ENCODE measurements around the gene MYL9. TPM values are rescaled to one million over a fixed set of nuclear protein-coding genes. Genes with fewer than 3 reads are reported as not detected.

Gene MYL9
- total and polyA plus RNA-seq, 7 experiments from 2014 or later: 0.29 to 2.4 (median 0.29) TPM; not detected in 4

DNA sequence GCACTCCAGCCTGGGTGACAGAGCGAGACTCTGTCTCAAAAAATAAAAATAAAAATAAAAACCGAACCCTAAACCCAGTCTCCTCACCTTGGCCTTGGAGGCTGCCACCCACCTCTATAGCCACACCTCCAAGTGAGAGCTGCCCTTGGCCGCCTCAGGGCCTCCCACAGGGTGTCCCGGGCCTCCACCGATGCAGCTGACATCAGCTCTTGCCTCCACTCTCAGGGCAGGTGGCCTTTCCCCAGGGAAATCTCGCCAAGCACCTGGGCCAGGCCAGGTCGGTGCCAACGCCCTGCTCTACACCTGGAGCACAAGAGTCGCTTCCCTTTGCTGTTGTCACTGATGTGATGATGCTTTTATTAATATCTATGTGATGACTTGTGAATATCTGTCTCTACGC, 8.9 kb upstream of the MYL9 start:
- H3K4me1 ChIP-seq (ENCODE audit: control insufficient read depth in 2 of 2, insufficient read depth in 2 of 2, low read length in 2 of 2): no peaks in the 10 kb centered on the region
- H3K4me3 ChIP-seq (ENCODE audit: low read length): no peak overlapping the region
- H3K9me3 ChIP-seq (ENCODE audit: control insufficient read depth in 2 of 3, low read length in 3 of 3): no peaks in the 10 kb centered on the region
- no peaks in the 10 kb centered on the region for H3K27me3 ChIP-seq (ENCODE audit: control insufficient read depth in 2 of 2, insufficient read depth in 2 of 2, low read length in 2 of 2)
- no peaks in the 10 kb centered on the region for H3K9me3 Mint-ChIP-seq
- H3K27ac Mint-ChIP-seq: no peak overlapping the region
- no peak overlapping the region for H3K4me3 Mint-ChIP-seq
- intact Hi-C loops (cut with micrococcal nuclease): no loop called here
- H3K36me3 ChIP-seq (ENCODE audit: control insufficient read depth in 2 of 3, insufficient read depth in 3 of 3, low read length in 3 of 3): peaks cover 0 to 11% (median 0%) of the 10 kb centered on the region in 3 experiments
- ATAC-seq (no peak), DNase-seq (no peak)
- H3K4me1 Mint-ChIP-seq: peaks cover 0 to 4% (median 0%) of the 10 kb centered on the region in 7 donors
- POLR2A ChIA-PET: interaction anchor here (0.5 kb wide), 1 partner anchor 744 kb away, joined by 3 read pairs; no protein-coding TSS in a partner anchor
- peaks cover 0 to 6% (median 2%) of the 10 kb centered on the region in 5 donors for H3K36me3 Mint-ChIP-seq
- H3K27me3 Mint-ChIP-seq: peaks cover 0 to under 1% (median 0%) of the 10 kb centered on the region in 5 donors
- H3K27ac ChIP-seq (ENCODE audit: low read depth, low read length): no peak overlapping the region
- CTCF ChIA-PET: no interaction called here

DNA sequence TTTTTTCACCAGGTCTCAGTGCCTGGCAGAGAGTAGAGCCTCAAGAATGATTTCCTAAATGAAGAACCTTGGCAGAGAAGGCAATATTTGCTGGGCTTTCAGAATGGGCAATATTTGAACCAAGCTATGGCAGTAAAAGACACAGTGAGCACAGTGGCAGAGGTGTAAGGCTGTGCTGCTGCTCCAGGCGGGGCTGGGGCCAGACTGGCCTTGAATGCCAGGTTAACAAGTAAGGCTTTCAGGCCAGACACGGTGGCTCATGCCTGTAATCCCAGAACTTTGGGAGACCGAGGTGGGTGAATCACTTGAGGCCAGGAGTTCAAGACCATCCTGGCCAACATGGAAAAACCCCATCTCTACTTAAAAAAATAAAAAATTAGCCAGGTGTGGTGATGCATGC, 8.5 kb upstream of the MYL9 start:
- Mint-ChIP-seq H3K27me3 (peaks cover 0 to 3% (median 0%) of the 10 kb centered on the region in 5 donors), H3K4me1 (peaks cover 0 to 4% (median 0%) of the 10 kb centered on the region in 7 donors), H3K27ac (no peak overlapping the region), H3K4me3 (no peak overlapping the region), H3K9me3 (no peaks in the 10 kb centered on the region), H3K36me3 (peaks cover 0 to 4% (median 0%) of the 10 kb centered on the region in 5 donors)
- ATAC-seq (no peak), DNase-seq (no peak)
- ChIA-PET CTCF (no interaction called here), POLR2A (interaction anchor here (0.5 kb wide), 1 partner anchor 743 kb away, joined by 3 read pairs; no protein-coding TSS in a partner anchor)
- Histone ChIP-seq H3K36me3 (ENCODE audit: control insufficient read depth in 2 of 3, insufficient read depth in 3 of 3, low read length in 3 of 3) (peaks cover 0 to 7% (median 0%) of the 10 kb centered on the region in 3 experiments), H3K4me3 (ENCODE audit: low read length) (no peak overlapping the region), H3K27ac (ENCODE audit: low read depth, low read length) (no peak overlapping the region), H3K9me3 (ENCODE audit: control insufficient read depth in 2 of 3, low read length in 3 of 3) (no peaks in the 10 kb centered on the region), H3K27me3 (ENCODE audit: control insufficient read depth in 2 of 2, insufficient read depth in 2 of 2, low read length in 2 of 2) (no peaks in the 10 kb centered on the region), H3K4me1 (ENCODE audit: control insufficient read depth in 2 of 2, insufficient read depth in 2 of 2, low read length in 2 of 2) (no peaks in the 10 kb centered on the region)
- intact Hi-C loops (cut with micrococcal nuclease): no loop called here

DNA sequence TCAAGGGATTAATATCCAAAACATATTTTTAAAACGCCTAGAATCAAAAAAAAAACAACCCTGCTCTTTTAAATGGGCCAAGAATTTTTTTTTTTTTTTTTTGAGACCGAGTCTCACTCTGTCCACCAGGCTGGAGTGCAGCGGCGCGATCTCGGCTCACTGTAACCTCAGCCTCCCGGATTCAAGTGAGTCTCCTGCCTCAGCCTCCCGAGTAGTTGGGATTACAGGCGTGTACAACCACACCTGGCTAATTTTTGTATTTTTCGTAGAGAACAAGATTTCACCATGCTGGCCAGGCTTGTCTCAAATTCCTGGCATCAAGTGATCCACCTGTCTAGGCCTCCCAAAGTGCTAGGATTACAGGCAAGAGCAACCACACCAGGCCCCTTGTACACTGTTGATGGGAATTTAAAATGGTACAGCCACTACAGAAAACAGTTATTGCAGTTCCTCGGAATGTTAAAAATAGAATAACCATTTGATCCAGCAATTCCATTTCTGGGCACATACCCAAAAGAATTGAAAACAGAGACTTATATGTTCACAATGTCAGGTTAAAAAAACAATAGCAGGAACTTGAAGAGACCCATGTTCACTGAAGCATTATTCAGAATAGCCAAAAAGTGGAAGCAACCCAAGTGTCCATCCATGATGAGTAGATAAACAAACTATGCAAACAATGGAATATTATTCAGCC, 3.1 kb upstream of the MYL9 start:
- Histone ChIP-seq H3K27me3 (ENCODE audit: control insufficient read depth in 2 of 2, insufficient read depth in 2 of 2, low read length in 2 of 2) (no peaks in the 10 kb centered on the region), H3K4me1 (ENCODE audit: control insufficient read depth in 2 of 2, insufficient read depth in 2 of 2, low read length in 2 of 2) (no peaks in the 10 kb centered on the region), H3K4me3 (ENCODE audit: low read length) (no peak overlapping the region), H3K27ac (ENCODE audit: low read depth, low read length) (no peak overlapping the region), H3K36me3 (ENCODE audit: control insufficient read depth in 2 of 3, insufficient read depth in 3 of 3, low read length in 3 of 3) (no peaks in the 10 kb centered on the region), H3K9me3 (ENCODE audit: control insufficient read depth in 2 of 3, low read length in 3 of 3) (no peaks in the 10 kb centered on the region)
- Mint-ChIP-seq H3K4me3 (no peak overlapping the region), H3K36me3 (no peaks in the 10 kb centered on the region), H3K27me3 (peaks cover 0 to 9% (median 0%) of the 10 kb centered on the region in 5 donors), H3K27ac (peak overlapping the region in 1 of 9 donors; percentile 48), H3K4me1 (peaks cover 0 to 3% (median 0%) of the 10 kb centered on the region in 7 donors), H3K9me3 (no peaks in the 10 kb centered on the region)
- CTCF ChIA-PET: no interaction called here
- intact Hi-C loops (cut with micrococcal nuclease): no loop called here
- POLR2A ChIA-PET: no interaction called here
- DNase-seq (no peak), ATAC-seq (no peak)

DNA sequence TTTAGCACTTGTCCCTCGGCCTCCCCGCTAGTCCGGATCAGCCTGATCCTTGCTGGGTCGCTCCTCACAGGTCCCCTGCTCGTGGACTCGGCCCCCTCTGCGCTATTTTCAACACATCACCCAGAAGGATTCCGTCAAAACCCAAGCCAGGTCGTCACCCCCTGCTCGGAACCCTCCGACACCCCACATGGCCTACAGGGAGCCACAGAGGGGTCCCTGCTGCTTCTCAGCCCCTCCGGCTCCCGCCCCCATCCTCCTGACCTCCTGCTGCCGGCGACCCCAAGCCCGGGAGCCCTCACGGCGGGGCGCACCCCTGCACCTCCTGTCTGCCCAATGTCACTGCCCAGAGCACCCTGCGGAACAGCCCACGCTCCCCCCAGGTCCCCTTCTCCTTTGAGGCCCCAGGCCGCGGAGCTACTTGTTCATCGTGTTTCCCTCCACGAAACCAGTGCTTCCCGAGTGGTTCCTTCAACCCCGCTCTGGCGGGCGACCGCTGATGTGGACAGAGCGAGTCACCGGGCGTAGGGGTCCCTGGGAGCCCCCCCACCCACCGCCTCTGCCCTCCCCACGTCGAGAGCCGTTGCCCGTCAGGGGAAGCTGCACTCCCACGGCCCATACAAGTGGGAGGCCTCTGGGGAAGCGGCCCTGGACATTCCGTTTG, 638 bp upstream of the MYL9 start:
- no peak overlapping the region for H3K27ac ChIP-seq (ENCODE audit: low read depth, low read length)
- H3K9me3 ChIP-seq (ENCODE audit: control insufficient read depth in 2 of 3, low read length in 3 of 3): no peaks in the 10 kb centered on the region
- Mint-ChIP-seq H3K27me3 (peaks cover 0 to 9% (median 0%) of the 10 kb centered on the region in 5 donors), H3K36me3 (no peaks in the 10 kb centered on the region), H3K27ac (peak overlapping the region in 1 of 9 donors; percentile 9), H3K4me1 (peaks cover 0 to 3% (median 0%) of the 10 kb centered on the region in 7 donors), H3K4me3 (peak overlapping the region in 2 of 10 donors; percentile 30 to 36), H3K9me3 (no peaks in the 10 kb centered on the region)
- H3K36me3 ChIP-seq (ENCODE audit: control insufficient read depth in 2 of 3, insufficient read depth in 3 of 3, low read length in 3 of 3): no peaks in the 10 kb centered on the region
- H3K4me3 ChIP-seq (ENCODE audit: low read length): no peak overlapping the region
- POLR2A ChIA-PET: no interaction called here
- intact Hi-C loops (cut with micrococcal nuclease): no loop called here
- CTCF ChIA-PET: no interaction called here
- DNase-seq: no peak
- no peaks in the 10 kb centered on the region for H3K4me1 ChIP-seq (ENCODE audit: control insufficient read depth in 2 of 2, insufficient read depth in 2 of 2, low read length in 2 of 2)
- ATAC-seq: no peak
- H3K27me3 ChIP-seq (ENCODE audit: control insufficient read depth in 2 of 2, insufficient read depth in 2 of 2, low read length in 2 of 2): no peaks in the 10 kb centered on the region

DNA sequence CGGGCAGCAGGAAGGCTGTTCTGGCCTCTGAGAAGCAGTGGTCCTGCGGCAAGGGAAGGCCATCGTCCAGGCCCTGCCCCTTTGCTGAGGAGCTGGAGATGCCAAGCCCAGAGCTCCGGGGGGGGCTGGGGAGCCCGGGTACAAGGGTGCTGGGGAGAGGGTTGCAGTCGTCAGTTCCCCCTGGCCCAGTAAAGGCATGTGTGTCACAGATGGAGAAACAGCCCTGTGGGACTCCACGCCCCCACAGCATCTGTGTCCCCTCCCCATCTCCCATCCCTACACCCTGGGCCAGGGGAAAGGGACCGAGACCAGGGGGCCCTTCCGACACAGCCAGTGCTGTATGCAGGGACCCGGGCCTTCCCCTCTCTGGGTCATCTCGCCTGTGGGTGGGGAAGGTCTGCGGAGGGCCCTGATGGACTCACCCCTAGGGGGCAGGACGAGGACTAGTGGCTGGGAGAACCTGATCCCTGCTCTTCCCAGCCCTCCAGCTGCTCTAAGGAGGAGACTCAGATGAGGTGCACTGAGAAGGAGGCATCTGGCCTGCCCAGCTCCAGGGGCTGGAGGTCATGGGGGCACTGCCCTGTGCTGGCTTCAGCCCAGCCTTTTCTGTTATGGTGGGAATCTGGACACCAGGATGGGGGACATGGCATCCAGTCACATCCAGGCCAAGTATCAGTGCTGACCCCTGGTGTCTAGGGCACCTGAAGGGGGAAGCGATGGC, 609 bp downstream of the MYL9 start:
- CTCF ChIA-PET: no interaction called here
- H3K4me1 ChIP-seq (ENCODE audit: control insufficient read depth in 2 of 2, insufficient read depth in 2 of 2, low read length in 2 of 2): no peaks in the 10 kb centered on the region
- no peaks in the 10 kb centered on the region for H3K36me3 ChIP-seq (ENCODE audit: control insufficient read depth in 2 of 3, insufficient read depth in 3 of 3, low read length in 3 of 3)
- Mint-ChIP-seq H3K4me3 (peak overlapping the region in 1 of 10 donors; percentile 25), H3K27me3 (peaks cover 0 to 9% (median 0%) of the 10 kb centered on the region in 5 donors), H3K36me3 (no peaks in the 10 kb centered on the region), H3K9me3 (no peaks in the 10 kb centered on the region), H3K4me1 (peaks cover 0 to 3% (median 0%) of the 10 kb centered on the region in 7 donors), H3K27ac (no peak overlapping the region)
- H3K4me3 ChIP-seq (ENCODE audit: low read length): no peak overlapping the region
- POLR2A ChIA-PET: no interaction called here
- H3K27ac ChIP-seq (ENCODE audit: low read depth, low read length): no peak overlapping the region
- DNase-seq: no peak
- peak; percentile 23 for ATAC-seq
- no peaks in the 10 kb centered on the region for H3K27me3 ChIP-seq (ENCODE audit: control insufficient read depth in 2 of 2, insufficient read depth in 2 of 2, low read length in 2 of 2)
- no peaks in the 10 kb centered on the region for H3K9me3 ChIP-seq (ENCODE audit: control insufficient read depth in 2 of 3, low read length in 3 of 3)
- intact Hi-C loops (cut with micrococcal nuclease): no loop called here

DNA sequence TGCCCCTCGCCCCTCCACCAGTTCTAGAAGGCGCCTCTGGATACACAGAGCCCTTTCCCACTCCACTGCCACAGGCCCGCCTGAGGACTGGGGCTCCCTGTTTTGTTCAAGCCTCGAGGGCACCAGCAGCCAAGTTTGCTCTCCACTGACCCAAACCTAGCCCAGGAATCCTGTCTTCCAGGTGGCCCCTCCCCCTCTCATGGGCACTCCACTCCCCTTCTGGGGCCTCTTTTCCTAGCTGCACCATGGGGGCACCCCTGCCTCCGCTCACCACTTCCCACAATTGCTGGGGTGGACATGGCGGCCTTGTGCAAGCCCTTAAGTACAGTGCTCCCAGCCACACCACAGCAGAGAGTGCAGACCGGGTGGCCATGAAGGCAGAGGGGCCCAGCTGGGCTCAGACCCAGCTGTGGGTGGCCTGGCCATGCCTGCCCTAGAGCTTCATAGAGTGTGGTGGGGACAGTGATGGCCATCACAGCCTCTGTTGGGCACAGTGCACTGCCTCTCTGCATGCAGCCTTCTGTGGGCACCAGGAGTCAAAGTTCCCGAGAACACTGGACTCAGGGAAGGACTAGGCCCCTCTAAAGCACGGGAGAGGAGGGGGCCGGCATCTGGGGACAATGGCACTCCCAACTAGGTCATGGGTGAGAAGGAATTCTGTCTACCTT, 1.3 kb downstream of the MYL9 start:
- POLR2A ChIA-PET: no interaction called here
- Mint-ChIP-seq H3K27me3 (peaks cover 0 to 6% (median 0%) of the 10 kb centered on the region in 5 donors), H3K36me3 (no peaks in the 10 kb centered on the region), H3K9me3 (no peaks in the 10 kb centered on the region), H3K27ac (no peak overlapping the region), H3K4me3 (no peak overlapping the region), H3K4me1 (peaks cover 0 to 3% (median 0%) of the 10 kb centered on the region in 7 donors)
- no peaks in the 10 kb centered on the region for H3K27me3 ChIP-seq (ENCODE audit: control insufficient read depth in 2 of 2, insufficient read depth in 2 of 2, low read length in 2 of 2)
- H3K9me3 ChIP-seq (ENCODE audit: control insufficient read depth in 2 of 3, low read length in 3 of 3): no peaks in the 10 kb centered on the region
- ATAC-seq: no peak
- CTCF ChIA-PET: no interaction called here
- no peaks in the 10 kb centered on the region for H3K4me1 ChIP-seq (ENCODE audit: control insufficient read depth in 2 of 2, insufficient read depth in 2 of 2, low read length in 2 of 2)
- H3K4me3 ChIP-seq (ENCODE audit: low read length): no peak overlapping the region
- no peaks in the 10 kb centered on the region for H3K36me3 ChIP-seq (ENCODE audit: control insufficient read depth in 2 of 3, insufficient read depth in 3 of 3, low read length in 3 of 3)
- H3K27ac ChIP-seq (ENCODE audit: low read depth, low read length): no peak overlapping the region
- DNase-seq: no peak
- intact Hi-C loops (cut with micrococcal nuclease): no loop called here

Data from naive thymus-derived CD4-positive, alpha-beta T cell (primary cell).